Activated T-cell treated with anti-CD3 and anti-CD28 coated beads, Interleukin-2, amount 50 U/mL, for 48 hours (primary cell): ENCODE data around the gene GOLGA8S.
"Not testable (repeated sequence)": the region's sequence is repeated elsewhere in the genome, so short reads cannot be mapped to it uniquely, and the experiment has no call there.

Experiments
- DNase-seq, 2 experiments: peaks; one replicate each; pipeline ENCODE4 v3.0.0-alpha.2; 2020

Gene GOLGA8S

DNA sequence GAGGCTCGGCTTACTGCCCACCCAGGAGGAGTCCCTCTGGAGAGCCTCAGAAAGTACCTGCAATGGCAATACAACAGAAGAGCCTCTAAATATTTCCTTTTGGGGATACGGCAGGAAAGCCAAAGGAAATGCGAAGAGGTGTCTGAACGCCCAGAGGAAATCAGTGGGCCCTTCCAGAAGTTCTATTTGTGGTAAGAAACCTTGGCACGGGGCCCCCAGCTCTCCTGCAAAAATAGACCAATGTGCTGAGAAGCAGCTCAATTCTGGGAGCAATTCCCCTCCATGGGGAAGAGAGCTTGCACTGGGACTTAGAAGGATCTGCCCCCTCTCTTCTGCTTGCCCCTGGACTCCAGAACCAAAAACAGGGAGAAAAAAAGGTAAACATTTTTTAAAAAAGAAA, 44.7 kb downstream of the GOLGA8S start:
- not testable (repeated sequence) for DNase-seq

DNA sequence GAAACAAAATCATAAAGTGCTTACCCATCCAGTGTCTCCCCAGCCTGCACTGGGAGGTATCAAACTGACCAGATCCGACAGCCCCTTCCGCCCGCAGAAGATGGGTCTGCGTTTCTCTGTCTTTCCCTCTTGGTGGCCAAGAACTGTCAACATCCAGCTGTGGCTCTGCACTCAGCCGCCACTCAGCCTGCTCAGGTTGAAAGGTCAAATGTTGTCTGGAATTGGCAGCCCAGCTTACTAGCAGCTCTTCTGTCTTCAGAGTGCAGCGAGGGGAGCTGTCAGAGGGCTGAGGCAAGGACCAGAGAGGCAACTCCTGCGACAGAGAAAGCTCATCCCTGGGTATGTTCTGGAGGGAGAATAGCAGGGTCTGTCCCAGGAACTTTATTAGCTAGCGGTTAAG, 47.1 kb downstream of the GOLGA8S start:
- DNase-seq, result no peak

DNA sequence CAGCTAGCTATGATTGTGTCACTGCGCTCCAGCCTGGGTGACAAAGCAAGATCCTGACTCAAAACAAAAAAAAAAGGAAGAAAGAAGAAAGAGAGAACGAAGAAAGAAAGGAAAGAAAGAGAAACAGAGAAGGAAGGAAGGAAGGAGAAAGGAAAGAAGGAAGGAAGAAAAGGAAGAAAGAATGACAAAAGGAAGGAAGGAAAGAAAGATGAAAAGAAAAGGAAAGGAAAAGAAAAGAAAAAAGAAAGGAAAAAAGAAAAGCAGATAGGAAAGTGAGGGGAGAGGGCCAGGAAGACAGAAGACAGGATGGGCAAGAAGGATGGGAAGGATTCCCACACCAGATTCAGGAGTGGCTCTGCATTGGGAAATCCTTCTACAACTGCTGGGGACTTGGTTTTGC, 47.6 kb downstream of the GOLGA8S start:
- DNase-seq, result no peak

DNA sequence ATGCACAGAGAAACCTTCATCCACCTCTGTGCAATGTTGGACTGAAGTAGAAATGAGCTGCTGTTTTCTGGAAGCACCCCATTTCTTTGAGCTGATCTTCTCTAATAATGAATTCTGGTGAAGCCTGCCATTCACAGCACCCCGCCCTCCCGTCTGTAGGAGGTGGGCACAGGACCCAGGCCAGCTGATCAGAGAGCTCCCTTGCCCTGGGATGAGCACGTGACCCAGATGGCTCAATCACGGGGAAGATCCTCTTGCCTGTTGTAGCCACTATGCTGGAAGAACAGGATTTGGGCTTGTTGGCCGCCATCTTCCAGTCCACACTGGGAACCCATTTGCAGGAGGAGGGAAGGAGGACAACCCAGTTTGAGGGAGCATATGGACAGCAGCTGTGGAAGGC, 48.0 kb downstream of the GOLGA8S start:
- DNase-seq, result no peak

DNA sequence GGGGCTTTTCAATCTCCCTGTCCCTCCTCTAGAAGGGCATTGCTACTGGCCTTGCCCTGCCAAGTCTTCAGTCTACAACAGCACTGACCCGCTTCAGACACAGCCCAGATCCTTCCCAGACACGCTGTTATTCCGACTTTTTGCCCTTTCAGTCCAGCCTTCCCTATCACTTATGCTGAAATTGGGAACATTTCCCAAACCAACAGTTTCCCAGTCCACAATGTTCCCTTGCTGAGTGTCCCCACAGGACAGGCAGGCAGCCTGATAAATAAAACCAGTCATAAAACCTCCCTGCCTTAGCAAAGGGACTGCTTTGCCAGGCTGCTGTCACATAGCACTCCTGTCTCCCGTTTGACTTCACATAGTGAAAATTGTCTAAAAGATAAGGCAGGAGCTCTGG, 49.0 kb downstream of the GOLGA8S start:
- no peak for DNase-seq

DNA sequence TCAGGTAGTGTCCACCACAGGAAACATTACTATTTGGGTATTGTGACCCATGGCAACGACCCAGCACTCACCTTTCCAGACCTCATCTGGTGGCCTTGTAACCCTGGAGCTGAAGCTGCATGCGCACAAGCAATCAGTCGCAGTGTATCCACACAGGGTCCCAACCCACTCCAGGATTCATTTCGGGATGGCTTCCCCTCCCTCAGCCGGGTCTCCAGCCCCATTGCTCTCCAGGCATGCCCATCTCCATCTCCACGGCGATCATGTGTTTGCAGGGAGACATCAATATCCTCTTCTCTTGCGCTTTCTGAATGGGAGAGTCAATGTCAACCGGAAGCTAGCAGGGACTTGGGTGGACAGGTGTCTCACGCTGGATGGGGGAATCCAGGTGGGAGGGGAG, 57.3 kb downstream of the GOLGA8S start:
- DNase-seq, result no peak

DNA sequence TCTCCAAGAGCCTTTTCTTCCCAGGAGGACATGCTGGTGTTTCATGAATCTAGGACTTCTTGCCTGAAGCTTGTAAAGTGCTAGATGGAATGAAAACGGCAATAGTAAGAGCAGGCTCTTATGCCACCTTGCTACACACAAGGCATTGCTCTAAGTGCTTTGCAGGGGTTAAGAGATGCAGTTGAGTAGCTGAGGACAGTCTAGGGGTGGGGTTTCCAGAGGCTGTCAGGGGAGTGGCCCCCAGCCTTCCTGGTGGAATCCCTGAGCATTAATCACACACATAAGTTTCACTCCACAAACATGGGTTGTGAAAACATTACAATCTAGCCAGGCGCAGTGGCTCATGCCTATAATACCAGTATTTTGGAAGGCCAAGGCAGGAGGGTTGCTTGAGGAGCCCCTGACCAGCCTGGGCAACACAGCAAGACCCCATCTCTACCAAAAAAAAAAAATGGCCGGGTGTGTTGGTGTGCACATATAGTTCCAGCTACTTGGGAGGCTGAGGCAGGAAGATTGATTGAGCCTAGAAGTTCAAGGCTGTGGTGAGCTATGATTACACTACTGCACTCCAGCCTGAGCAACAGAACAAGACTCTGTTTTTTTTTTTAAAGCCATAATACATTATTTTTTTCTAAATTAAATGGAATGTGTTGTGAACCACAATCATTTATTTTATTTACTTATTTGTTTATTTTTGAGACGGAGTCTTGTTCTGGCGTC, 58.5 kb downstream of the GOLGA8S start:
- DNase-seq, result not testable (repeated sequence)
